ENCODE data around the gene SLC38A9.

- TF ChIP-seq CTCF (IDR thresholded peaks at IDR 0.05; ENCODE audit: low read depth, low read length) (no peak), EZH2phosphoT487 (IDR thresholded peaks at IDR 0.05; ENCODE audit: low read depth) (no peak)
These were observed 114.8 kb downstream of the SLC38A9 start for GRCh38 chr5:55597014-55597981.

All from OCI-LY3 (cell line).